Thoracic aorta (tissue), 2 donors: ENCODE data around the gene UBA52. TPM values are rescaled to one million over a fixed set of nuclear protein-coding genes. Genes with fewer than 3 reads are reported as not detected.

Source experiments
- ATAC-seq: fragments of 150-250 bp; one replicate; pipeline ENCODE4 v1.8.0; 2017; ENCODE audit warnings: low read depth; ENCODE audit not compliant: insufficient number of reproducible peaks, low FRiP score
- DNase-seq: peaks from one replicate; pipeline ENCODE4 v3.0.0-alpha.2; 2020; ENCODE audit warnings: low spot score
- H3K27ac ChIP-seq, 2 donors: fragments of 200-600 bp; sonication (generic); 1 replicate in 1 of 2; 2 replicates in 1 of 2; pipeline ENCODE4 v1.5.1; 2016; ENCODE audit warnings: mild to moderate bottlenecking in 2 of 2, moderate library complexity in 2 of 2
- H3K27me3 ChIP-seq: fragments of 200-600 bp; sonication (generic); replicated peaks from 2 replicates; pipeline ENCODE4 v1.6.0; 2016; ENCODE audit warnings: mild to moderate bottlenecking; ENCODE audit not compliant: insufficient read depth
- H3K36me3 ChIP-seq: fragments of 200-600 bp; sonication (generic); one replicate; pipeline ENCODE4 v1.5.1; 2016
- H3K4me1 ChIP-seq, 2 donors: fragments of 200-600 bp; sonication (generic); 1 replicate in 1 of 2; 2 replicates in 1 of 2; pipeline versions ENCODE4 v1.5.1 to v1.6.0; 2016; ENCODE audit warnings: low read depth in 2 of 2, mild to moderate bottlenecking in 1 of 2; ENCODE audit not compliant: control insufficient read depth in 1 of 2
- H3K4me3 ChIP-seq: fragments of 200-600 bp; sonication (generic); 2 replicates; pipeline ENCODE4 v1.5.1; 2016; ENCODE audit warnings: mild to moderate bottlenecking
- H3K9me3 ChIP-seq: fragments of 200-600 bp; sonication (generic); 2 replicates; pipeline ENCODE4 v1.5.1; 2016
- CTCF ChIP-seq: fragments of 200-600 bp; sonication (generic); IDR thresholded peaks from one replicate; pipeline ENCODE4 v1.5.1; 2019; ENCODE audit warnings: antibody characterized with exemption
- total RNA-seq, 2 donors: library from RNA; depleted of rRNA; stranded (reverse); fragments of >200 nt; gene quantifications; one replicate each; pipeline versions ENCODE4 v1.1.0 to v1.2.3, GENCODE V29; 2016

Gene UBA52
- total RNA-seq, 2 donors from 2014 or later, result 306 to 438 TPM

DNA sequence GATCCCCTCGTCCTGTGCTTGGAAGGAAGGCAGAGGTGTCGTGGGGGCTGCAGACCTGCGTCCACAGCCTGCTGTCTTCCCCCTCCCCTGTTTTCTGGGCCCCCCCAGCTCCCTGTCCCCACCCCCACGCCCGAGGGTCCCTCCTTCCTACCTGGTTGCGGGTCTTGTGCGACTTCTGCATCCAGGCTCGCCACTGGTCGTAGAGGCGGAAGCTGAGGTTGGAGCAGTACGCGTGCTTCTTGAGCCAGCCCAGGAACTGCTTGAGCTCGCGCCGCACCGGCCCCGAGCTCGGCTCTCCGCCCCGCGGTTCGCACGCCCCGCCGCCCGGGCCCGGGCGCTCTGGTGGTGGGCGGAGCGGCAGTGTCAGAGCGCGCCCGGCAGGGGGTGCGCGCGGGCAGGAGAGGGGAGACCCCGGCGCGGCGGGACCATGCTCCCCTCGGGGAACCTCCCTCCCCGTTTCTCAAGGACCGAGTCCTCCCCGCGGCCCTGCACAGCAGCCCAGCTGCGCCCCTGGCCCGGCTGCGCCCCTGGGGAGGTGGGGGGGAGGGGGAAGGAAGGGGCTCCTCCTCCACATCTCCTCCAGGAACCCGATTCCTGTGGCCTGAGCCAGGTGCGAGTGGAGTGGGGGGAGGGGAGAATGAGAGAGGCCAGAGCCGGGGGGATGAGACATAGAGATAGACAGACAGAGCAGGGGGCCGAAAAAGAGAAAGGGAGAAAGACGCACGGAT is 22.6 kb downstream of the UBA52 start:
- peaks cover 19 to 25% of the 10 kb centered on the region in 2 donors for H3K4me1 ChIP-seq
- DNase-seq (no peak), ATAC-seq (no peak)
- H3K27me3 ChIP-seq, result no peaks in the 10 kb centered on the region
- peaks cover 8% of the 10 kb centered on the region for H3K36me3 ChIP-seq
- H3K9me3 ChIP-seq, result no peaks in the 10 kb centered on the region
- H3K4me3 ChIP-seq, result peak overlapping the region; percentile 74
- peak; percentile 92 for TF ChIP-seq CTCF
- peak overlapping the region in 1 of 2 donors; percentile 30 for H3K27ac ChIP-seq

DNA sequence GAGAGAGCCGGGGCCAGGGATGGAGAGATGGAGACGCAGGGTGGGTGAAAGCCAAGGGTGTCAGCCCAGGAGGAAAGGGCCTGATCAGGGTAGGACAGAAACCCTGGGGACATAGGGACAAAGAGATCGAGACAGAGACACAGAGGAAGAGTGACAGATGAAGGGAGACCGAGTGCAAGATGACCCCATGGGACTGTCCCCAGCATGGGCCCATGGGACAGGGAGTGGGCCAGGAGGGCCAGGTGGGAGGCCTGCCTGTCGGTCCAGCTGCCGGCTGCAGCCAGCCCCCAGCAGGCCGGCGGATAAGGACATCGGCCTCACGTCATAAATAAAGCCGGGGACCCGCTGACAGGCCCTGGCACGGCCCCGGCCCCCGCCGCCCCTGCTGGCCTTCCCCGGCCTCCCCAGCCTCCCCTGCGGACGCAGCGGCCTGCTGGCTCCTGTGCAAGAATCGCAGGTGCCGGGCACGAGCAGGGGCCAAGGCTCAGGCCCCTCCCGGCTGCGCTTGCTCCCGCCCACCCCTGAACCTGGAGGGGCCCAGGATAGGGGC is 23.2 kb downstream of the UBA52 start:
- Histone ChIP-seq H3K4me3 (peak overlapping the region; percentile 74), H3K36me3 (peaks cover 8% of the 10 kb centered on the region), H3K27me3 (no peaks in the 10 kb centered on the region), H3K4me1 (peaks cover 12 to 19% of the 10 kb centered on the region in 2 donors), H3K9me3 (no peaks in the 10 kb centered on the region), H3K27ac (no peak overlapping the region)
- DNase-seq, result no peak
- no peak for ATAC-seq
- no peak for TF ChIP-seq CTCF

GRCh38 chr19:18595475-18595874 is 23.8 kb downstream of the UBA52 start:
- TF ChIP-seq CTCF, result no peak
- H3K9me3 ChIP-seq, result no peaks in the 10 kb centered on the region
- H3K4me1 ChIP-seq, result peaks cover 8 to 14% of the 10 kb centered on the region in 2 donors
- no peak overlapping the region for H3K4me3 ChIP-seq
- no peaks in the 10 kb centered on the region for H3K27me3 ChIP-seq
- peaks cover 7% of the 10 kb centered on the region for H3K36me3 ChIP-seq
- no peak overlapping the region for H3K27ac ChIP-seq
- no peak for DNase-seq
- ATAC-seq, result no peak

DNA sequence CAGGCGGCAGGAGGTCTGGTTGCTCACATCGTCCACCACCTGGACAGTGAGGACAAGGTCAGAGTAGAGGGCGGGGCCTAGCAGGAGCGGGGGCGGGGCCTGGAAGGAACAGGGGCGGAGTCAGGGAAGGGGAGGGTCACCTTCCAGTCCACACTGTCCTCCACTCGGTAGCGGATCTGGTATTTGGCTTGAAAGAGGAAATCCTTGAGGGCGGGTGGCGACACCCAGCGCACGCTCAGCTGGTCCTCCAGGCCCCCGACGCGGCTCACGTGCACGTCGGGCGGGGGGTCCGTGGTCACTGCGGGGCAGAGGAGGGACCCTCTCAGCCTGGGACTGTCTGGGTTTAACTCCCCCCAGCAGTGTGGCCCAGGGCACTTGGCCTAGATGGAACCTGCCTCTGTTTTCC is 25.1 kb downstream of the UBA52 start:
- ATAC-seq (no peak), DNase-seq (no peak)
- no peaks in the 10 kb centered on the region for H3K36me3 ChIP-seq
- peaks cover 8 to 14% of the 10 kb centered on the region in 2 donors for H3K4me1 ChIP-seq
- H3K27ac ChIP-seq, result no peak overlapping the region
- TF ChIP-seq CTCF, result no peak
- no peaks in the 10 kb centered on the region for H3K9me3 ChIP-seq
- no peaks in the 10 kb centered on the region for H3K27me3 ChIP-seq
- no peak overlapping the region for H3K4me3 ChIP-seq

GRCh38 chr19:18597809-18598660 is 26.4 kb downstream of the UBA52 start:
- ATAC-seq (no peak), DNase-seq (no peak)
- Histone ChIP-seq H3K27me3 (no peaks in the 10 kb centered on the region), H3K9me3 (no peaks in the 10 kb centered on the region), H3K4me3 (no peak overlapping the region), H3K4me1 (peaks cover 8 to 15% of the 10 kb centered on the region in 2 donors), H3K36me3 (no peaks in the 10 kb centered on the region), H3K27ac (no peak overlapping the region)
- no peak for TF ChIP-seq CTCF
